ENCODE measurements around the gene BRAF. TPM values are rescaled to one million over a fixed set of nuclear protein-coding genes. Genes with fewer than 3 reads are reported as not detected.
"Not testable (repeated sequence)": the region's sequence is repeated elsewhere in the genome, so short reads cannot be mapped to it uniquely, and the experiment has no call there.

The BRAF gene
- 10 to 100 TPM; 25.1 to 33.3 TPM for total RNA-seq

GRCh38 chr7:140924821-140925421, at the start of gene BRAF:
TSS of gene BRAF (minus strand) at chr7:140924929. CDS start at chr7:140924703, 226 bp downstream.
- H3K4me3 Mint-ChIP-seq: no peak within 1 kb of the TSS
- CTCF ChIA-PET: interaction anchor here (1.1 to 3.9 kb wide), 2 partner anchors 87 to 89 kb away, joined by 4 to 23 read pairs; partner anchors contain the start of gene MRPS33
- peak; percentile 71 for ATAC-seq
- no peaks in the 10 kb centered on the region for H3K9me3 Mint-ChIP-seq (ENCODE audit: low read depth)
- H3K27ac Mint-ChIP-seq: peak within 1 kb of the TSS; percentile 97
- H3K27me3 Mint-ChIP-seq: peaks cover 7% of the 10 kb centered on the region
- peaks cover 1% of the 10 kb centered on the region for H3K36me3 Mint-ChIP-seq
- DNase-seq: peak; percentile 93
- H3K4me1 Mint-ChIP-seq: peaks cover 10% of the 10 kb centered on the region

GRCh38 chr7:140972876-140973829, 48.4 kb upstream of the BRAF start:
- no peak overlapping the region for H3K4me3 Mint-ChIP-seq
- peaks cover 7% of the 10 kb centered on the region for H3K27me3 Mint-ChIP-seq
- DNase-seq (no peak), ATAC-seq (no peak)
- CTCF ChIA-PET: no interaction called here
- no peak overlapping the region for H3K27ac Mint-ChIP-seq
- no peaks in the 10 kb centered on the region for H3K4me1 Mint-ChIP-seq
- H3K36me3 Mint-ChIP-seq: no peaks in the 10 kb centered on the region
- no peaks in the 10 kb centered on the region for H3K9me3 Mint-ChIP-seq (ENCODE audit: low read depth)

GRCh38 chr7:140972344-140972743, 47.6 kb upstream of the BRAF start:
- H3K4me3 Mint-ChIP-seq: no peak overlapping the region
- H3K9me3 Mint-ChIP-seq (ENCODE audit: low read depth): no peaks in the 10 kb centered on the region
- H3K36me3 Mint-ChIP-seq: no peaks in the 10 kb centered on the region
- H3K4me1 Mint-ChIP-seq: no peaks in the 10 kb centered on the region
- H3K27ac Mint-ChIP-seq: no peak overlapping the region
- DNase-seq: no peak
- no peak for ATAC-seq
- peaks cover 6% of the 10 kb centered on the region for H3K27me3 Mint-ChIP-seq
- CTCF ChIA-PET: no interaction called here

- no peaks in the 10 kb centered on the region for H3K9me3 Mint-ChIP-seq (ENCODE audit: low read depth)
- no peaks in the 10 kb centered on the region for H3K36me3 Mint-ChIP-seq
- CTCF ChIA-PET: no interaction called here
- peaks cover 2% of the 10 kb centered on the region for H3K27me3 Mint-ChIP-seq
- DNase-seq (no peak), ATAC-seq (no peak)
- H3K4me3 Mint-ChIP-seq: no peak overlapping the region
- no peak overlapping the region for H3K27ac Mint-ChIP-seq
- H3K4me1 Mint-ChIP-seq: no peaks in the 10 kb centered on the region
Observed at GRCh38 chr7:140967438-140967837, 42.7 kb upstream of the BRAF start.

- Mint-ChIP-seq H3K9me3 (ENCODE audit: low read depth) (no peaks in the 10 kb centered on the region), H3K4me3 (no peak overlapping the region), H3K27ac (no peak overlapping the region), H3K27me3 (peaks cover 2% of the 10 kb centered on the region), H3K36me3 (no peaks in the 10 kb centered on the region), H3K4me1 (no peaks in the 10 kb centered on the region)
- ATAC-seq: no peak
- CTCF ChIA-PET: no interaction called here
- no peak for DNase-seq
Observed at GRCh38 chr7:140966561-140967233, 42.0 kb upstream of the BRAF start.

- no peak for ATAC-seq
- H3K9me3 Mint-ChIP-seq (ENCODE audit: low read depth): peaks cover 3% of the 10 kb centered on the region
- no peaks in the 10 kb centered on the region for H3K4me1 Mint-ChIP-seq
- H3K36me3 Mint-ChIP-seq: no peaks in the 10 kb centered on the region
- no peak overlapping the region for H3K27ac Mint-ChIP-seq
- CTCF ChIA-PET: no interaction called here
- H3K4me3 Mint-ChIP-seq: no peak overlapping the region
- H3K27me3 Mint-ChIP-seq: peaks cover 4% of the 10 kb centered on the region
- DNase-seq: no peak
Observed at GRCh38 chr7:140961117-140961516, 36.4 kb upstream of the BRAF start.

GRCh38 chr7:140956997-140957396, 32.3 kb upstream of the BRAF start:
- CTCF ChIA-PET; H3K9me3 Mint-ChIP-seq (ENCODE audit: low read depth); H3K36me3 Mint-ChIP-seq; ATAC-seq; H3K4me1 Mint-ChIP-seq; H3K27ac Mint-ChIP-seq; H3K27me3 Mint-ChIP-seq; DNase-seq; H3K4me3 Mint-ChIP-seq: not testable (repeated sequence)

GRCh38 chr7:140945940-140946339, 21.2 kb upstream of the BRAF start:
- H3K9me3 Mint-ChIP-seq (ENCODE audit: low read depth): no peaks in the 10 kb centered on the region
- no peak for ATAC-seq
- no peak overlapping the region for H3K27ac Mint-ChIP-seq
- H3K4me1 Mint-ChIP-seq: no peaks in the 10 kb centered on the region
- peaks cover 8% of the 10 kb centered on the region for H3K27me3 Mint-ChIP-seq
- CTCF ChIA-PET: no interaction called here
- no peak overlapping the region for H3K4me3 Mint-ChIP-seq
- H3K36me3 Mint-ChIP-seq: no peaks in the 10 kb centered on the region
- no peak for DNase-seq

- H3K4me1 Mint-ChIP-seq; H3K36me3 Mint-ChIP-seq; H3K9me3 Mint-ChIP-seq (ENCODE audit: low read depth); H3K27me3 Mint-ChIP-seq; H3K27ac Mint-ChIP-seq; DNase-seq; H3K4me3 Mint-ChIP-seq; CTCF ChIA-PET; ATAC-seq: not testable (repeated sequence)
Observed at GRCh38 chr7:140942242-140942641, 17.5 kb upstream of the BRAF start.

GRCh38 chr7:140940898-140941297, 16.2 kb upstream of the BRAF start:
- Mint-ChIP-seq H3K36me3 (no peaks in the 10 kb centered on the region), H3K27ac (no peak overlapping the region), H3K4me1 (no peaks in the 10 kb centered on the region), H3K4me3 (no peak overlapping the region), H3K27me3 (no peaks in the 10 kb centered on the region), H3K9me3 (ENCODE audit: low read depth) (no peaks in the 10 kb centered on the region)
- CTCF ChIA-PET: no interaction called here
- DNase-seq: no peak
- ATAC-seq: no peak

GRCh38 chr7:140937702-140938264, 13.1 kb upstream of the BRAF start:
- ATAC-seq: no peak
- CTCF ChIA-PET: no interaction called here
- Mint-ChIP-seq H3K4me1 (no peaks in the 10 kb centered on the region), H3K27ac (no peak overlapping the region), H3K36me3 (no peaks in the 10 kb centered on the region), H3K4me3 (no peak overlapping the region), H3K9me3 (ENCODE audit: low read depth) (no peaks in the 10 kb centered on the region), H3K27me3 (peaks cover 5% of the 10 kb centered on the region)
- DNase-seq: no peak

- no peak for ATAC-seq
- Mint-ChIP-seq H3K36me3 (no peaks in the 10 kb centered on the region), H3K4me1 (peaks cover 5% of the 10 kb centered on the region), H3K27ac (no peak overlapping the region), H3K4me3 (no peak overlapping the region), H3K9me3 (ENCODE audit: low read depth) (no peaks in the 10 kb centered on the region), H3K27me3 (peaks cover 14% of the 10 kb centered on the region)
- CTCF ChIA-PET: interaction anchor here (0.5 kb wide), 1 partner anchor 448 kb away, joined by 3 read pairs; no protein-coding TSS in a partner anchor
- DNase-seq: no peak
Observed at GRCh38 chr7:140928491-140929309, 4.0 kb upstream of the BRAF start.

GRCh38 chr7:140927945-140928344, 3.2 kb upstream of the BRAF start:
- CTCF ChIA-PET; DNase-seq; H3K4me1 Mint-ChIP-seq; H3K27ac Mint-ChIP-seq; ATAC-seq; H3K9me3 Mint-ChIP-seq (ENCODE audit: low read depth); H3K4me3 Mint-ChIP-seq; H3K36me3 Mint-ChIP-seq: not testable (repeated sequence)
- H3K27me3 Mint-ChIP-seq: peaks cover 12% of the 10 kb centered on the region
